ENCODE data around the gene ABCB9. TPM values are rescaled to one million over a fixed set of nuclear protein-coding genes. Genes with fewer than 3 reads are reported as not detected.

Gene ABCB9
- total RNA-seq, 3 donors from 2014 or later = 0.96 to 8.6 (median 6.2) TPM

GRCh38 chr12:122978507-122978955 is 12.3 kb upstream of the ABCB9 start:
- Histone ChIP-seq H3K36me3 (no peaks in the 10 kb centered on the region), H3K27ac (no peak overlapping the region), H3K4me3 (no peak overlapping the region), H3K4me1 (peaks cover 21 to 42% of the 10 kb centered on the region in 2 donors), H3K27me3 (no peaks in the 10 kb centered on the region), H3K9me3 (no peaks in the 10 kb centered on the region)
- intact Hi-C loops (cut with DNase I; ENCODE audit: low total_unique reads) = no loop called here
- TF ChIP-seq POLR2AphosphoS5 (IDR thresholded peaks at IDR 0.05) (no peak), CTCF (IDR thresholded peaks at IDR 0.05) (no peak), POLR2A (IDR thresholded peaks at IDR 0.05) (no peak)
- no peak for DNase-seq (ENCODE audit: low spot score in 2 of 2)

- DNase-seq (ENCODE audit: low spot score in 2 of 2) = no peak
- H3K27ac ChIP-seq = no peak overlapping the region
- TF ChIP-seq CTCF (IDR thresholded peaks at IDR 0.05) (no peak), POLR2AphosphoS5 (IDR thresholded peaks at IDR 0.05) (no peak), POLR2A (IDR thresholded peaks at IDR 0.05) (no peak)
- no peak overlapping the region for H3K4me3 ChIP-seq
- H3K9me3 ChIP-seq = no peaks in the 10 kb centered on the region
- no peaks in the 10 kb centered on the region for H3K36me3 ChIP-seq
- H3K27me3 ChIP-seq = no peaks in the 10 kb centered on the region
- intact Hi-C loops (cut with DNase I; ENCODE audit: low total_unique reads) = no loop called here
- peaks cover 21 to 42% of the 10 kb centered on the region in 2 donors for H3K4me1 ChIP-seq
Observed at GRCh38 chr12:122977655-122978392, 11.6 kb upstream of the ABCB9 start.

GRCh38 chr12:122977153-122977552 is 10.9 kb upstream of the ABCB9 start:
- Histone ChIP-seq H3K4me3 (no peak overlapping the region), H3K27me3 (no peaks in the 10 kb centered on the region), H3K9me3 (no peaks in the 10 kb centered on the region), H3K27ac (no peak overlapping the region), H3K36me3 (no peaks in the 10 kb centered on the region), H3K4me1 (peaks cover 18 to 41% of the 10 kb centered on the region in 2 donors)
- TF ChIP-seq POLR2A (IDR thresholded peaks at IDR 0.05) = no peak
- TF ChIP-seq CTCF (IDR thresholded peaks at IDR 0.05) = no peak
- no peak for TF ChIP-seq POLR2AphosphoS5 (IDR thresholded peaks at IDR 0.05)
- intact Hi-C loops (cut with DNase I; ENCODE audit: low total_unique reads) = no loop called here
- no peak for DNase-seq (ENCODE audit: low spot score in 2 of 2)

- Histone ChIP-seq H3K9me3 (no peaks in the 10 kb centered on the region), H3K36me3 (no peaks in the 10 kb centered on the region), H3K4me1 (peaks cover 12 to 35% of the 10 kb centered on the region in 2 donors), H3K4me3 (peak overlapping the region in 2 of 3 donors; percentile 77 to 84), H3K27me3 (no peaks in the 10 kb centered on the region), H3K27ac (no peak overlapping the region)
- DNase-seq (ENCODE audit: low spot score in 2 of 2) = no peak
- TF ChIP-seq CTCF (IDR thresholded peaks at IDR 0.05) (no peak), POLR2AphosphoS5 (IDR thresholded peaks at IDR 0.05) (no peak), POLR2A (IDR thresholded peaks at IDR 0.05) (no peak)
- intact Hi-C loops (cut with DNase I; ENCODE audit: low total_unique reads) = no loop called here
Observed at GRCh38 chr12:122976648-122976975, 10.3 kb upstream of the ABCB9 start.

- Histone ChIP-seq H3K9me3 (no peaks in the 10 kb centered on the region), H3K36me3 (no peaks in the 10 kb centered on the region), H3K27me3 (no peaks in the 10 kb centered on the region), H3K4me3 (peak overlapping the region; percentile 64 to 84 (median 77)), H3K27ac (peak overlapping the region; percentile 98), H3K4me1 (peaks cover 12 to 29% of the 10 kb centered on the region in 2 donors)
- DNase-seq (ENCODE audit: low spot score in 2 of 2) = no peak
- intact Hi-C loops (cut with DNase I; ENCODE audit: low total_unique reads) = no loop called here
- TF ChIP-seq CTCF (IDR thresholded peaks at IDR 0.05) (no peak), POLR2A (IDR thresholded peaks at IDR 0.05) (no peak), POLR2AphosphoS5 (IDR thresholded peaks at IDR 0.05) (no peak)
Observed at GRCh38 chr12:122975790-122976647, 9.8 kb upstream of the ABCB9 start.
